GM23338 (cell line): ENCODE data around the gene KREMEN2. TPM values are rescaled to one million over a fixed set of nuclear protein-coding genes. Genes with fewer than 3 reads are reported as not detected.
"Not testable (repeated sequence)": the region's sequence is repeated elsewhere in the genome, so short reads cannot be mapped to it uniquely, and the experiment has no call there.

Source experiments
- ATAC-seq: fragments of 200-7000 bp; cut with Tn5 transposase; 3 replicates; pipeline ENCODE4 v1.9.1; 2020
- DNase-seq: peaks from one replicate; pipeline ENCODE4 v3.0.0-alpha.2; 2015; ENCODE audit warnings: low spot score
- H2AFZ ChIP-seq: fragments of 200-600 bp; sonication (generic); 2 replicates; pipeline ENCODE4 v1.8.0; 2016; ENCODE audit warnings: antibody characterized with exemption, mild to moderate bottlenecking, moderate library complexity
- H3F3A ChIP-seq: fragments of 200-600 bp; sonication (generic); replicated peaks from 2 replicates; pipeline ENCODE4 v1.8.0; 2017; ENCODE audit warnings: antibody characterized with exemption, mixed run types, low read depth
- H3K27ac ChIP-seq: fragments of 200-600 bp; sonication (generic); 2 replicates; pipeline ENCODE4 v1.6.1; 2016; ENCODE audit warnings: low read depth
- H3K27me3 ChIP-seq: fragments of 200-600 bp; sonication (generic); 2 replicates; pipeline ENCODE4 v1.8.0; 2016; ENCODE audit warnings: mild to moderate bottlenecking, mixed run types, moderate library complexity; ENCODE audit not compliant: insufficient read depth
- H3K36me3 ChIP-seq: fragments of 200-600 bp; sonication (generic); 2 replicates; pipeline ENCODE4 v1.8.0; 2016; ENCODE audit warnings: mild to moderate bottlenecking; ENCODE audit not compliant: insufficient read depth
- H3K4me1 ChIP-seq: fragments of 200-600 bp; sonication (generic); 2 replicates; pipeline ENCODE4 v1.8.0; 2016; ENCODE audit warnings: mild to moderate bottlenecking, moderate library complexity; ENCODE audit not compliant: insufficient read depth
- H3K4me2 ChIP-seq: fragments of 200-600 bp; sonication (generic); 2 replicates; pipeline ENCODE4 v1.7.1; 2017; ENCODE audit warnings: mixed run types
- H3K4me3 ChIP-seq: fragments of 200-600 bp; sonication (generic); 2 replicates; pipeline ENCODE4 v1.6.1; 2016; ENCODE audit warnings: mixed run types
- H3K79me2 ChIP-seq: fragments of 200-600 bp; sonication (generic); replicated peaks from 2 replicates; pipeline ENCODE4 v1.8.0; 2017; ENCODE audit warnings: mild to moderate bottlenecking; ENCODE audit not compliant: insufficient read depth
- H3K9me2 ChIP-seq: fragments of 200-600 bp; sonication (generic); 2 replicates; pipeline ENCODE4 v1.8.0; 2017; ENCODE audit not compliant: insufficient read depth
- H4K20me1 ChIP-seq: fragments of 200-600 bp; sonication (generic); replicated peaks from 2 replicates; pipeline ENCODE4 v1.8.0; 2017; ENCODE audit warnings: mild to moderate bottlenecking; ENCODE audit not compliant: insufficient read depth
- H3K27ac Mint-ChIP-seq: 2 replicates; pipeline ENCODE4 v1.8.0; 2020; ENCODE audit warnings: inconsistent platforms, mild to moderate bottlenecking, moderate library complexity, mixed read lengths
- H3K27me3 Mint-ChIP-seq: 3 replicates; pipeline ENCODE4 v1.8.0; 2022; ENCODE audit warnings: low read depth, mild to moderate bottlenecking, moderate library complexity, mixed read lengths, inconsistent platforms; ENCODE audit not compliant: insufficient read depth, poor library complexity
- H3K36me3 Mint-ChIP-seq: 3 replicates; pipeline ENCODE4 v1.8.0; 2021; ENCODE audit warnings: low read depth, mild to moderate bottlenecking, inconsistent platforms, moderate library complexity, mixed read lengths
- H3K4me1 Mint-ChIP-seq: 3 replicates; pipeline ENCODE4 v1.8.0; 2020; ENCODE audit warnings: mild to moderate bottlenecking, inconsistent platforms, mixed read lengths
- H3K4me3 Mint-ChIP-seq: 3 replicates; pipeline ENCODE4 v1.8.0; 2021; ENCODE audit warnings: moderate library complexity, mild to moderate bottlenecking, inconsistent platforms, mixed read lengths
- H3K9me3 Mint-ChIP-seq: 3 replicates; pipeline ENCODE4 v1.8.0; 2020; ENCODE audit warnings: moderate library complexity, mild to moderate bottlenecking, inconsistent platforms, mixed read lengths
- CREB1 ChIP-seq: fragments of 250-450 bp; sonication (Bioruptor Pico); IDR thresholded peaks from 2 replicates; pipeline ENCODE4 v1.5.0; 2020; ENCODE audit warnings: low read depth, mild to moderate bottlenecking, moderate library complexity
- ETS1 ChIP-seq: IDR thresholded peaks from 2 replicates; pipeline ENCODE4 v1.6.1; 2016; ENCODE audit warnings: antibody characterized with exemption
- EZH2phosphoT487 ChIP-seq: fragments of 200-600 bp; sonication (generic); IDR thresholded peaks from one replicate; pipeline ENCODE4 v1.8.1; 2018; ENCODE audit warnings: antibody characterized with exemption; ENCODE audit not compliant: unreplicated experiment
- JUNB ChIP-seq: IDR thresholded peaks from one replicate; pipeline ENCODE4 v1.6.1; 2016; ENCODE audit warnings: antibody characterized with exemption; ENCODE audit not compliant: unreplicated experiment
- POLR2AphosphoS5 ChIP-seq: IDR thresholded peaks from 2 replicates; pipeline ENCODE4 v1.6.1; 2016; ENCODE audit warnings: antibody characterized with exemption, low read depth
- STAT1 ChIP-seq: IDR thresholded peaks from one replicate; pipeline ENCODE4 v1.6.1; 2016; ENCODE audit warnings: antibody characterized with exemption; ENCODE audit not compliant: unreplicated experiment
- ZNF331 ChIP-seq: fragments of 250-450 bp; sonication (Bioruptor Pico); IDR thresholded peaks from 2 replicates; pipeline ENCODE4 v1.5.0; 2020; ENCODE audit warnings: low read depth, mild to moderate bottlenecking, moderate library complexity
- ZNF462 ChIP-seq: fragments of 250-450 bp; sonication (Bioruptor Pico); IDR thresholded peaks from 2 replicates; pipeline ENCODE4 v1.5.0; 2020; ENCODE audit warnings: mild to moderate bottlenecking, moderate library complexity
- polyA plus RNA-seq: library from polyadenylated mRNA; unstranded; fragments of >200 nt; fragmentation: Nextera tagmentation; extraction: Ambion mirVana; gene quantifications from 2 replicates; pipeline ENCODE4 v1.2.1, GENCODE V29; 2016
- total RNA-seq: library from RNA; depleted of rRNA; stranded (reverse); fragments of >200 nt; shearing (Covaris generic); gene quantifications from 2 replicates; pipeline ENCODE4 v1.2.3, GENCODE V29; 2014
- TF ChIP-seq, protein P1 (sequence below): IDR thresholded peaks from one replicate; pipeline ENCODE4 v1.6.1; 2018; ENCODE audit warnings: antibody characterized with exemption; ENCODE audit not compliant: unreplicated experiment
- TF ChIP-seq, protein P2 (sequence below), 2 experiments: fragments of 200-600 bp in 1 of 2; sonication (generic) in 1 of 2; conservative IDR thresholded peaks; 2 replicates each; pipeline versions ENCODE4 v1.5.1 to v1.6.1; 2016 to 2017; ENCODE audit warnings: antibody characterized with exemption in 2 of 2, low read depth in 2 of 2, mild to moderate bottlenecking in 2 of 2, moderate library complexity in 1 of 2

The KREMEN2 gene
- total and polyA plus RNA-seq, 2 experiments from 2014 or later, result 4.9 to 16.1 TPM

DNA sequence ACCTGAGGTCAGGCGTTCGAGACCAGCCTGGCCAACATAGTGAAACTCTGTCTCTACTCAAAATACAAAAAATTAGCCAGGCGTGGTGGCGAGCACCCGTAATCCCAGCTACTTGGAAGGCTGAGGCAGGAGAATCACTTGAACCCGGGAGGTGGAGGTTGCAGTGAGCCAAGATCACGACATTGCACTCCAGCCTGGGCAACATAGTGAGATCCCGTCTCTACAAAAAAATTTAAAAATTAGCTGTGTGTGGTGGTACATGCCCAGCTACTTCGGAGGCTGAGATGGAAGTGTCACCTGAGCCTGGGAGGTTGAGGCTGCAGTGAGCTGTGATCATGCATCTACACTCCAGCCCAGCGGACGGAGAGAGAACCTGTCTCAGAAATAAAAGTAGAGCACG is 20.4 kb upstream of the KREMEN2 start:
- not testable (repeated sequence) for H3K36me3 ChIP-seq, H3K4me3 Mint-ChIP-seq, H4K20me1 ChIP-seq, H2AFZ ChIP-seq, H3K4me2 ChIP-seq, H3K4me1 Mint-ChIP-seq, DNase-seq, ATAC-seq, H3K4me1 ChIP-seq, H3F3A ChIP-seq, H3K9me3 Mint-ChIP-seq, H3K27ac ChIP-seq, H3K27ac Mint-ChIP-seq, H3K9me2 ChIP-seq, H3K79me2 ChIP-seq, H3K27me3 Mint-ChIP-seq, H3K27me3 ChIP-seq, H3K4me3 ChIP-seq
- H3K36me3 Mint-ChIP-seq, result peaks cover 20% of the 10 kb centered on the region; the same call in 2 of the 3 replicates

- H3K4me3 Mint-ChIP-seq, result no peak overlapping the region
- H3K27ac Mint-ChIP-seq, result no peak overlapping the region
- Histone ChIP-seq H3K36me3 (no peaks in the 10 kb centered on the region), H3K4me2 (no peak overlapping the region), H3K4me3 (no peak overlapping the region), H3K9me2 (no peaks in the 10 kb centered on the region), H4K20me1 (no peaks in the 10 kb centered on the region), H3F3A (no peaks in the 10 kb centered on the region), H2AFZ (no peak overlapping the region), H3K79me2 (no peaks in the 10 kb centered on the region), H3K27ac (no peak overlapping the region), H3K4me1 (no peaks in the 10 kb centered on the region), H3K27me3 (no peaks in the 10 kb centered on the region)
- no peaks in the 10 kb centered on the region; the same call in 2 of the 3 replicates for H3K9me3 Mint-ChIP-seq
- no peak for ATAC-seq
- H3K4me1 Mint-ChIP-seq, result no peaks in the 10 kb centered on the region
- H3K36me3 Mint-ChIP-seq, result peaks cover 10% of the 10 kb centered on the region; the same call in 1 of the 3 replicates
- DNase-seq, result no peak
- peaks cover 2% of the 10 kb centered on the region for H3K27me3 Mint-ChIP-seq
- TF ChIP-seq EZH2phosphoT487, result no peak
- no peak for TF ChIP-seq CREB1 (CRISPR knock-in tag)
- TF ChIP-seq ETS1, result no peak
- TF ChIP-seq, protein P1, sequence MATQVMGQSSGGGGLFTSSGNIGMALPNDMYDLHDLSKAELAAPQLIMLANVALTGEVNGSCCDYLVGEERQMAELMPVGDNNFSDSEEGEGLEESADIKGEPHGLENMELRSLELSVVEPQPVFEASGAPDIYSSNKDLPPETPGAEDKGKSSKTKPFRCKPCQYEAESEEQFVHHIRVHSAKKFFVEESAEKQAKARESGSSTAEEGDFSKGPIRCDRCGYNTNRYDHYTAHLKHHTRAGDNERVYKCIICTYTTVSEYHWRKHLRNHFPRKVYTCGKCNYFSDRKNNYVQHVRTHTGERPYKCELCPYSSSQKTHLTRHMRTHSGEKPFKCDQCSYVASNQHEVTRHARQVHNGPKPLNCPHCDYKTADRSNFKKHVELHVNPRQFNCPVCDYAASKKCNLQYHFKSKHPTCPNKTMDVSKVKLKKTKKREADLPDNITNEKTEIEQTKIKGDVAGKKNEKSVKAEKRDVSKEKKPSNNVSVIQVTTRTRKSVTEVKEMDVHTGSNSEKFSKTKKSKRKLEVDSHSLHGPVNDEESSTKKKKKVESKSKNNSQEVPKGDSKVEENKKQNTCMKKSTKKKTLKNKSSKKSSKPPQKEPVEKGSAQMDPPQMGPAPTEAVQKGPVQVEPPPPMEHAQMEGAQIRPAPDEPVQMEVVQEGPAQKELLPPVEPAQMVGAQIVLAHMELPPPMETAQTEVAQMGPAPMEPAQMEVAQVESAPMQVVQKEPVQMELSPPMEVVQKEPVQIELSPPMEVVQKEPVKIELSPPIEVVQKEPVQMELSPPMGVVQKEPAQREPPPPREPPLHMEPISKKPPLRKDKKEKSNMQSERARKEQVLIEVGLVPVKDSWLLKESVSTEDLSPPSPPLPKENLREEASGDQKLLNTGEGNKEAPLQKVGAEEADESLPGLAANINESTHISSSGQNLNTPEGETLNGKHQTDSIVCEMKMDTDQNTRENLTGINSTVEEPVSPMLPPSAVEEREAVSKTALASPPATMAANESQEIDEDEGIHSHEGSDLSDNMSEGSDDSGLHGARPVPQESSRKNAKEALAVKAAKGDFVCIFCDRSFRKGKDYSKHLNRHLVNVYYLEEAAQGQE, result no peak
- TF ChIP-seq JUNB, result no peak
- TF ChIP-seq ZNF462 (CRISPR knock-in tag), result no peak
- no peak for TF ChIP-seq POLR2AphosphoS5
- TF ChIP-seq, protein P2, sequence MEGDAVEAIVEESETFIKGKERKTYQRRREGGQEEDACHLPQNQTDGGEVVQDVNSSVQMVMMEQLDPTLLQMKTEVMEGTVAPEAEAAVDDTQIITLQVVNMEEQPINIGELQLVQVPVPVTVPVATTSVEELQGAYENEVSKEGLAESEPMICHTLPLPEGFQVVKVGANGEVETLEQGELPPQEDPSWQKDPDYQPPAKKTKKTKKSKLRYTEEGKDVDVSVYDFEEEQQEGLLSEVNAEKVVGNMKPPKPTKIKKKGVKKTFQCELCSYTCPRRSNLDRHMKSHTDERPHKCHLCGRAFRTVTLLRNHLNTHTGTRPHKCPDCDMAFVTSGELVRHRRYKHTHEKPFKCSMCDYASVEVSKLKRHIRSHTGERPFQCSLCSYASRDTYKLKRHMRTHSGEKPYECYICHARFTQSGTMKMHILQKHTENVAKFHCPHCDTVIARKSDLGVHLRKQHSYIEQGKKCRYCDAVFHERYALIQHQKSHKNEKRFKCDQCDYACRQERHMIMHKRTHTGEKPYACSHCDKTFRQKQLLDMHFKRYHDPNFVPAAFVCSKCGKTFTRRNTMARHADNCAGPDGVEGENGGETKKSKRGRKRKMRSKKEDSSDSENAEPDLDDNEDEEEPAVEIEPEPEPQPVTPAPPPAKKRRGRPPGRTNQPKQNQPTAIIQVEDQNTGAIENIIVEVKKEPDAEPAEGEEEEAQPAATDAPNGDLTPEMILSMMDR (conservative IDR thresholded peaks at IDR 0.05; ENCODE audit: low read depth in 2 of 2), result no peak
- TF ChIP-seq STAT1, result no peak
- no peak for TF ChIP-seq ZNF331 (CRISPR knock-in tag)
Observed at GRCh38 chr16:2946649-2947048, 17.4 kb upstream of the KREMEN2 start.
